Measurements from ENCODE around the gene ARHGAP12.
"Not testable (repeated sequence)": the region's sequence is repeated elsewhere in the genome, so short reads cannot be mapped to it uniquely, and the experiment has no call there.

DNA sequence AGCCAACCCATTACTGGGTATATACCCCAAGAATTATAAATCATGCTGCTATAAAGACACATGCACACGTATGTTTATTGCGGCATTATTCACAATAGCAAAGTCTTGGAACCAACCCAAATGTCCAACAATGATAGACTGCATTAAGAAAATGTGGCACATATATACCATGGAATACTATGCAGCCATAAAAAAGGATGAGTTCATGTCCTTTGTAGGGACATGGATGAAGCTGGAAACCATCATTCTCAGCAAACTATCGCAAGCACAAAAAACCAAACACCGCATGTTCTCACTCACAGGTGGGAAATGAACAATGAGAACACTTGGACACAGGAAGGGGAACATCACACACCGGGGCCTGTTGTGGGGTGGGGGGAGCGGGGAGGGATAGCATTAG, 32.9 kb downstream of the ARHGAP12 start:
- TF ChIP-seq, protein P1, sequence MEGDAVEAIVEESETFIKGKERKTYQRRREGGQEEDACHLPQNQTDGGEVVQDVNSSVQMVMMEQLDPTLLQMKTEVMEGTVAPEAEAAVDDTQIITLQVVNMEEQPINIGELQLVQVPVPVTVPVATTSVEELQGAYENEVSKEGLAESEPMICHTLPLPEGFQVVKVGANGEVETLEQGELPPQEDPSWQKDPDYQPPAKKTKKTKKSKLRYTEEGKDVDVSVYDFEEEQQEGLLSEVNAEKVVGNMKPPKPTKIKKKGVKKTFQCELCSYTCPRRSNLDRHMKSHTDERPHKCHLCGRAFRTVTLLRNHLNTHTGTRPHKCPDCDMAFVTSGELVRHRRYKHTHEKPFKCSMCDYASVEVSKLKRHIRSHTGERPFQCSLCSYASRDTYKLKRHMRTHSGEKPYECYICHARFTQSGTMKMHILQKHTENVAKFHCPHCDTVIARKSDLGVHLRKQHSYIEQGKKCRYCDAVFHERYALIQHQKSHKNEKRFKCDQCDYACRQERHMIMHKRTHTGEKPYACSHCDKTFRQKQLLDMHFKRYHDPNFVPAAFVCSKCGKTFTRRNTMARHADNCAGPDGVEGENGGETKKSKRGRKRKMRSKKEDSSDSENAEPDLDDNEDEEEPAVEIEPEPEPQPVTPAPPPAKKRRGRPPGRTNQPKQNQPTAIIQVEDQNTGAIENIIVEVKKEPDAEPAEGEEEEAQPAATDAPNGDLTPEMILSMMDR (IDR thresholded peaks at IDR 0.05) = not testable (repeated sequence)
- TF ChIP-seq POLR2AphosphoS5 (IDR thresholded peaks at IDR 0.05) = not testable (repeated sequence)

Measured in prostate gland (tissue), 2 donors.